ENCODE measurements around the gene RSRC1. TPM values are rescaled to one million over a fixed set of nuclear protein-coding genes. Genes with fewer than 3 reads are reported as not detected.

RSRC1 gene
- total RNA-seq, 1 experiment from 2014 or later = 60.3 TPM

DNA sequence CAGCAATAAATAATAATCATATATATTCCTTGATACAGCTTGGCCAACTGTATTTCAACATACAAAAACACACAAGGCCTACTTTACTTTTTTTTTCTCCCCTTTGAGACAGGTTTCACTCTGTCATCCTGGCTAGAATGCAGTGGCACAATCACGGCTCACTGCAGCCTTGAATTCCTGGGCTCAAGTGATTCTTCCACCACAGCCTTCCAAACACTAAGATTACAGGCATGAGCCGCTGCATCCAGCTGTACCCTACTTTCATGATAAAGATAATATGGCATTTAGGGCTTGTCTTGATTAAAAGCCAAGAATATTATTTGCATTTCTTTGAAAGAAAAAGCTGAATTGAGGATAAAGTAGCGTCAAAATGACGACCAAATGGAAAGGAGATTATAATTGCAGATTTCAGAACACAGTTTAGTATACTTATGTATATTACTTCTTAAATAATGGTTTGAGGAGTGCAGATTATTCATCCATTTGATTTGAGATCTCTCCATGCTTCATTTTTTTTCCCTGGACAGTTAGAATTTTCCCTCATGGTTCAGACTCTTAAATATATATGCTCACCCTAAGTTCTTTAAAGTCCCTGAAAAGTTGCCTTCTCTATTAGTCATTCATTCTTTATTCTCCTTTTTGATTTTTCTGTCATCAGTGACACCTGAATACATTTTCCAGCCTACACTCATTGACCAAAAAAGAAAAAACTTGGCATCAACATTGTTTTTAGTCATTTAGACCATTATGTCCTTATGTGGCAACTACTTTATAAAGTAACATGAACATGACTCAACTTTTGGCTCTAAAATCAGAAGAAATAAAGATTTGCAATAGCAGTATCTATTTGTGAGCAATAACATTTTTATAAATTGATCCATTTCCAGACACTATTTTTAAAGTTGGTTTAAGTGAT is 412.6 kb downstream of the RSRC1 start:
- H4K20me1 ChIP-seq (ENCODE audit: insufficient read depth) = no peaks in the 10 kb centered on the region; the same call in 1 of the 2 replicates
- POLR2A ChIA-PET (ENCODE audit: unreplicated experiment) = no interaction called here
- no TSS peak for BruUV-seq (replicated peaks)
- no peak overlapping the region for H3K4me3 ChIP-seq
- H3K4me2 ChIP-seq = no peak overlapping the region
- no peaks in the 10 kb centered on the region for H3K4me1 ChIP-seq (replicated peaks; ENCODE audit: insufficient read depth)
- H3K9me2 ChIP-seq (ENCODE audit: insufficient read depth) = no peaks in the 10 kb centered on the region
- H3K9me3 ChIP-seq (ENCODE audit: insufficient read depth, low read depth) = no peaks in the 10 kb centered on the region
- H3K79me2 ChIP-seq (ENCODE audit: low read depth) = no peaks in the 10 kb centered on the region
- CTCF ChIA-PET = no interaction called here
- H3K27me3 ChIP-seq (ENCODE audit: insufficient read depth, low read depth) = no peaks in the 10 kb centered on the region
- no peak overlapping the region for H3K27ac ChIP-seq
- no peak for DNase-seq
- no peaks in the 10 kb centered on the region for H3K36me3 ChIP-seq (ENCODE audit: low read depth)
- no peaks in the 10 kb centered on the region for H3F3A ChIP-seq (ENCODE audit: insufficient read depth, low read depth)
- no peak overlapping the region for H2AFZ ChIP-seq
- intact Hi-C loops (cut with micrococcal nuclease; ENCODE audit: unreplicated experiment) = no loop called here
- TF ChIP-seq EZH2 (IDR thresholded peaks at IDR 0.05; ENCODE audit: low read depth) (no peak), CTCF (conservative IDR thresholded peaks at IDR 0.05) (no peak)

- intact Hi-C loops (cut with micrococcal nuclease; ENCODE audit: unreplicated experiment) = no loop called here
- Histone ChIP-seq H3K4me3 (no peak overlapping the region), H2AFZ (no peak overlapping the region), H3K36me3 (ENCODE audit: low read depth) (no peaks in the 10 kb centered on the region), H3K9me3 (ENCODE audit: insufficient read depth, low read depth) (no peaks in the 10 kb centered on the region), H3F3A (ENCODE audit: insufficient read depth, low read depth) (no peaks in the 10 kb centered on the region), H3K27ac (no peak overlapping the region), H3K4me1 (replicated peaks; ENCODE audit: insufficient read depth) (no peaks in the 10 kb centered on the region), H3K27me3 (ENCODE audit: insufficient read depth, low read depth) (no peaks in the 10 kb centered on the region), H3K9me2 (ENCODE audit: insufficient read depth) (no peaks in the 10 kb centered on the region), H4K20me1 (ENCODE audit: insufficient read depth) (0 out of 2 replicates have a peak, but pooled peaks cover 4% of the 10 kb centered on the region), H3K79me2 (ENCODE audit: low read depth) (no peaks in the 10 kb centered on the region), H3K4me2 (no peak overlapping the region)
- no peak for DNase-seq
- BruUV-seq (replicated peaks) = no TSS peak
- no peak for TF ChIP-seq CTCF (conservative IDR thresholded peaks at IDR 0.05)
- TF ChIP-seq EZH2 (IDR thresholded peaks at IDR 0.05; ENCODE audit: low read depth) = no peak
- POLR2A ChIA-PET (ENCODE audit: unreplicated experiment) = no interaction called here
- CTCF ChIA-PET = interaction anchor here (0.6 kb wide), 1 partner anchor 1987 kb away, joined by 4 read pairs; no protein-coding TSS in a partner anchor
Observed at GRCh38 chr3:158528076-158528674, 418.3 kb downstream of the RSRC1 start.

GRCh38 chr3:158531334-158531733 is 421.4 kb downstream of the RSRC1 start:
- H4K20me1 ChIP-seq (ENCODE audit: insufficient read depth) = 0 out of 2 replicates have a peak, but pooled peaks cover 4% of the 10 kb centered on the region
- intact Hi-C loops (cut with micrococcal nuclease; ENCODE audit: unreplicated experiment) = loop anchor here (10.0 kb wide), 4 partner anchors 427 to 1357 kb away; partner anchors contain the start of gene SHOX2
- no peak overlapping the region for H3K4me3 ChIP-seq
- H2AFZ ChIP-seq = no peak overlapping the region
- no peaks in the 10 kb centered on the region for H3F3A ChIP-seq (ENCODE audit: insufficient read depth, low read depth)
- ChIA-PET CTCF (interaction anchor here (1.0 kb wide), 3 partner anchors 925 to 999 kb away, joined by 3 to 7 read pairs (median 4); no protein-coding TSS in a partner anchor), POLR2A (ENCODE audit: unreplicated experiment) (no interaction called here)
- TF ChIP-seq CTCF (conservative IDR thresholded peaks at IDR 0.05) = no peak
- no peak for TF ChIP-seq EZH2 (IDR thresholded peaks at IDR 0.05; ENCODE audit: low read depth)
- BruUV-seq (replicated peaks) = no TSS peak
- H3K4me1 ChIP-seq (replicated peaks; ENCODE audit: insufficient read depth) = no peaks in the 10 kb centered on the region
- no peaks in the 10 kb centered on the region for H3K9me3 ChIP-seq (ENCODE audit: insufficient read depth, low read depth)
- no peaks in the 10 kb centered on the region for H3K27me3 ChIP-seq (ENCODE audit: insufficient read depth, low read depth)
- no peak overlapping the region for H3K27ac ChIP-seq
- H3K9me2 ChIP-seq (ENCODE audit: insufficient read depth) = no peaks in the 10 kb centered on the region
- H3K36me3 ChIP-seq (ENCODE audit: low read depth) = no peaks in the 10 kb centered on the region
- no peaks in the 10 kb centered on the region for H3K79me2 ChIP-seq (ENCODE audit: low read depth)
- no peak overlapping the region for H3K4me2 ChIP-seq
- DNase-seq = no peak

Measured in PC-9 (cell line).